Suprapubic skin (tissue), 4 donors: ENCODE data around the gene PDHX. TPM values are rescaled to one million over a fixed set of nuclear protein-coding genes. Genes with fewer than 3 reads are reported as not detected.
A peak's percentile ranks its signal among the peaks of the same experiment; 100 is the strongest.

Experiments used
- DNase-seq, 2 donors: peaks; one replicate each; pipeline ENCODE4 v3.0.0-alpha.2; 2019; ENCODE audit warnings: low spot score in 2 of 2
- H3K27ac ChIP-seq: fragments of 200-600 bp; sonication (generic); one replicate; pipeline ENCODE4 v1.5.1; 2019
- H3K27me3 ChIP-seq: fragments of 200-600 bp; sonication (generic); one replicate; pipeline ENCODE4 v1.5.1; 2019
- H3K36me3 ChIP-seq: fragments of 200-600 bp; sonication (generic); one replicate; pipeline ENCODE4 v1.5.1; 2019
- H3K4me1 ChIP-seq: fragments of 200-600 bp; sonication (generic); one replicate; pipeline ENCODE4 v1.5.1; 2019
- H3K4me3 ChIP-seq: fragments of 200-600 bp; sonication (generic); one replicate; pipeline ENCODE4 v1.5.1; 2019; ENCODE audit warnings: mild to moderate bottlenecking
- H3K9me3 ChIP-seq: fragments of 200-600 bp; sonication (generic); one replicate; pipeline ENCODE4 v1.5.1; 2019
- EP300 ChIP-seq: sonication (generic); formaldehyde crosslinking; IDR thresholded peaks from one replicate; pipeline ENCODE4 v1.6.1; 2017; ENCODE audit warnings: antibody characterized with exemption
- POLR2A ChIP-seq, 2 donors: fragments of 450-650 bp; IDR thresholded peaks; one replicate each; pipeline ENCODE4 v1.6.1; 2017; ENCODE audit warnings: antibody characterized with exemption in 2 of 2, mild to moderate bottlenecking in 2 of 2, moderate library complexity in 2 of 2
- POLR2AphosphoS5 ChIP-seq, 3 donors: sonication (generic); formaldehyde crosslinking; IDR thresholded peaks; one replicate each; pipeline ENCODE4 v1.6.1; 2017; ENCODE audit warnings: antibody characterized with exemption in 3 of 3
- WGBS: methylation state at CpG from one replicate; pipeline ENCODE4 v1.1.5; 2018; 5-methylcytosine and 5-hydroxymethylcytosine counted together
- total RNA-seq, 4 donors: library from RNA; depleted of rRNA; stranded (reverse); fragments of >200 nt; gene quantifications; one replicate each; pipeline ENCODE4 v1.1.0, GENCODE V29; 2016
- TF ChIP-seq, protein P1 (sequence below), 2 donors: fragments of 200-600 bp in 1 of 2; fragments of 450-650 bp in 1 of 2; sonication (generic) in 1 of 2; IDR thresholded peaks; one replicate each; pipeline ENCODE4 v1.5.1; 2016 to 2019; ENCODE audit warnings: antibody characterized with exemption in 2 of 2, mild to moderate bottlenecking in 1 of 2, moderate library complexity in 1 of 2

The PDHX gene
- total RNA-seq, 4 donors from 2014 or later = 19.7 to 37.7 (median 23.8) TPM

DNA sequence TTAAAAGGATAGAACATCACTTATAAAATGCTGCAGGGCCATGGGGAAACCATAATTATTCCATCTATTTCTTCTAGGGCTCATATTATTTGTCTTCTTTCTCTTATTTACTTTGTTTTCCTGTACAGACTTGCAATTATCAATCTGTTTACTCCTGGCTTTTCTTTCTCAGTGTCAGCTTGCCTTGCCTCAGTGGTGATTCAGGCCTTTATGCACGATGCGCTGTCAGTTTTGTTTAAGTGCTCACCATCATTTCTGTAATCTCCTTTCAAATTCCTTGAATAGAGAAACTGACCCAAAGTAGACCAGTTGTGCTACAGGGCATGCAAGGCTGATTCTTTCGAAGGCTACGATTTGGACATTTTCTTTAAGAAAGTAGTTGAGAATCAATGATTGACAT lies 4.7 kb downstream of the PDHX start:
- Histone ChIP-seq H3K27me3 (no peaks in the 10 kb centered on the region), H3K4me1 (peaks cover 24% of the 10 kb centered on the region), H3K36me3 (peaks cover 4% of the 10 kb centered on the region), H3K4me3 (no peak overlapping the region), H3K27ac (no peak overlapping the region), H3K9me3 (no peaks in the 10 kb centered on the region)
- 94% methylated on average over 4 of the region's 4 CpGs for WGBS
- TF ChIP-seq POLR2A (IDR thresholded peaks at IDR 0.05) (no peak), POLR2AphosphoS5 (IDR thresholded peaks at IDR 0.05) (no peak), EP300 (no peak)
- TF ChIP-seq, protein P1, sequence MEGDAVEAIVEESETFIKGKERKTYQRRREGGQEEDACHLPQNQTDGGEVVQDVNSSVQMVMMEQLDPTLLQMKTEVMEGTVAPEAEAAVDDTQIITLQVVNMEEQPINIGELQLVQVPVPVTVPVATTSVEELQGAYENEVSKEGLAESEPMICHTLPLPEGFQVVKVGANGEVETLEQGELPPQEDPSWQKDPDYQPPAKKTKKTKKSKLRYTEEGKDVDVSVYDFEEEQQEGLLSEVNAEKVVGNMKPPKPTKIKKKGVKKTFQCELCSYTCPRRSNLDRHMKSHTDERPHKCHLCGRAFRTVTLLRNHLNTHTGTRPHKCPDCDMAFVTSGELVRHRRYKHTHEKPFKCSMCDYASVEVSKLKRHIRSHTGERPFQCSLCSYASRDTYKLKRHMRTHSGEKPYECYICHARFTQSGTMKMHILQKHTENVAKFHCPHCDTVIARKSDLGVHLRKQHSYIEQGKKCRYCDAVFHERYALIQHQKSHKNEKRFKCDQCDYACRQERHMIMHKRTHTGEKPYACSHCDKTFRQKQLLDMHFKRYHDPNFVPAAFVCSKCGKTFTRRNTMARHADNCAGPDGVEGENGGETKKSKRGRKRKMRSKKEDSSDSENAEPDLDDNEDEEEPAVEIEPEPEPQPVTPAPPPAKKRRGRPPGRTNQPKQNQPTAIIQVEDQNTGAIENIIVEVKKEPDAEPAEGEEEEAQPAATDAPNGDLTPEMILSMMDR (IDR thresholded peaks at IDR 0.05) = no peak
- no peak for DNase-seq

GRCh38 chr11:34924714-34925113 lies 8.3 kb downstream of the PDHX start:
- H3K27ac ChIP-seq = no peak overlapping the region

DNA sequence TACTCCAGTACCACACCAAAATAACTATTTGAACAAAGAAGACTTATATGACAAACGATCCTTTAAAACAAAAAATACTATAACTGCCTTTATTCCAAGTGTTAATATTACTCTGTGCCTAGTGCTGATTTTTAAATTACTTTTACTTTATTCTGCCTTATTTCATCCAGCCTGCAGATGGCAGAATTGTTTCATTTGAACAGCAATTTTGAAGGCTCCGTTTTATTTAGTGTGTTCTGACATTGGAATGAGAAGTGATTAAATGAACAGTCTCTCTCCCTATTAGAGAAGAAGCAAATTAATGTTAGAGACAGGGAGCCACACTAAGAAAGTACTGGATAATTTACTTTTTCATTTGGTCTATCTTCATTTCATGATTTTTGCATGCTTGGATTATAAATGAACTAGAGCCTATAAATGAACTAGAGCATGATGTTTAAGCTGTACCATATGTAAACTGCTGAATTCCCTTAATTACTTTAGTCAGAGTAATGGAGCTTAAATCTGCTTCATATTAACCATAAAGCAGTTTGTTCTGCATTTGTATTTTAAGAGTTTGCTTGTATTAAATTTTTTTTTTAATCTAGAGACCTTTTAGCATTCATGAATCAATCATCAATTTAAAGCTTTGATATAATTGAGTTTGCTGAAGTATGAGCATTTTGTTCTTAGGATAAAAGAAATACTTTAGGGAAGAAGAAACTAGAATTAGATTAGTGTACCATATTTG lies 9.8 kb downstream of the PDHX start:
- TF ChIP-seq POLR2A (IDR thresholded peaks at IDR 0.05) (no peak), EP300 (no peak), POLR2AphosphoS5 (IDR thresholded peaks at IDR 0.05) (no peak)
- TF ChIP-seq, protein P1 (IDR thresholded peaks at IDR 0.05) = peak; percentile 62 to 69
- H3K4me1 ChIP-seq = peaks cover 18% of the 10 kb centered on the region
- H3K27ac ChIP-seq = no peak overlapping the region
- 6% methylated on average over 2 of the region's 2 CpGs for WGBS
- no peaks in the 10 kb centered on the region for H3K27me3 ChIP-seq
- no peak for DNase-seq
- H3K9me3 ChIP-seq = no peaks in the 10 kb centered on the region
- no peak overlapping the region for H3K4me3 ChIP-seq
- H3K36me3 ChIP-seq = no peaks in the 10 kb centered on the region

More at GRCh38 chr11:34924714-34925113, 8.3 kb downstream of the PDHX start:
- no peak for DNase-seq
- Histone ChIP-seq H3K9me3 (no peaks in the 10 kb centered on the region), H3K4me3 (no peak overlapping the region), H3K4me1 (peaks cover 18% of the 10 kb centered on the region), H3K36me3 (peaks cover 4% of the 10 kb centered on the region), H3K27me3 (no peaks in the 10 kb centered on the region)
- TF ChIP-seq POLR2A (IDR thresholded peaks at IDR 0.05) (no peak), EP300 (no peak), POLR2AphosphoS5 (IDR thresholded peaks at IDR 0.05) (no peak)
- TF ChIP-seq, protein P1 (IDR thresholded peaks at IDR 0.05) = no peak
- 56% methylated on average over 3 of the region's 3 CpGs for WGBS

DNA sequence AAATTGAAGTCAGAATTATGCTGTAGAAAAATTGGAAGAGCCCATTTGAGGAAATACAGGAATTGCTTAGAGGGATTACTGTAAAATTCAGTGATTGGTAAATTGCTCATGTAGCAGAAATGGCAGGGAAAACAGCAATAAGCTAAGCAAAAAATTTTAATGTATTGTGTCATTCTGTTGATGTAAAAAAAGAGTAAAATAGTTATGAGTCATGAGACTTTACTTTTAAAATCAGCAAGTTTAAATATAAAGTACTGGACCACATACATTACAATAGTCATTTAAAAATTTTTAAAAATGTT lies 10.4 kb downstream of the PDHX start:
- Histone ChIP-seq H3K4me1 (peaks cover 18% of the 10 kb centered on the region), H3K9me3 (no peaks in the 10 kb centered on the region), H3K36me3 (no peaks in the 10 kb centered on the region), H3K27ac (no peak overlapping the region), H3K27me3 (no peaks in the 10 kb centered on the region), H3K4me3 (no peak overlapping the region)
- no peak for TF ChIP-seq POLR2AphosphoS5 (IDR thresholded peaks at IDR 0.05)
- no peak for TF ChIP-seq POLR2A (IDR thresholded peaks at IDR 0.05)
- TF ChIP-seq EP300 = no peak
- TF ChIP-seq, protein P1 (IDR thresholded peaks at IDR 0.05) = no peak
- no peak for DNase-seq

DNA sequence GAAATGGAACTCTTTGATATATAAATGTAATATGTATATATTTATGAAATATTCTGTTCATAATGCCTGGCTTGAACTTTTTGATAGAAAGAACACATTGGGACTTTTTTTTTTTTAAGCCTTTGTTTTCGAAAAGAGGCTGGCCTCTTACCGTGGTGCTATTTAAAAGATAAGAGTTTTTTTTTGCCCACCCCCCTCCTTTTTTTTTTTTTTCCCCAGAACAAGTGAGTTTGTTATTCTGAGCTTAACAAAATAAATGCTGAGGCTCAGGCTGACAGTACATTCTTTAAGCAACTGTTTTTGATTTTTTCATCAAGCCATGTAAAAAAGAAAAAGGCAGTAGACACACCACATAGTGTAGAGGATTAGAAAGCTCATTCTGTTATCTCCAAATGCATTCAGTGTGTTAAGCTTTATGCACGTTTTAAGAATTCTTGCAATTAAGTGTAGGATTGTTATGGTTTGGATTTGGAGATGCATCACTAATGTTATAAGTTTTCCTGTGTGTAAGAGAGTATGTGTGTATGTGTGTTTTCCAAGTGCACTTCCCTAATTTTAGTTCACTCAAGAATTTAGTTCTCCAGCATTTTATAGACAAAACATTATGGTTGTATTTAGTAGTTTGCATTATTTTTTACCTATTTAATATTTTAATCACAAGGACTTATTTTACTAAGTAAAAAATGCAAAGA lies 12.0 kb downstream of the PDHX start:
- Histone ChIP-seq H3K27me3 (no peaks in the 10 kb centered on the region), H3K4me3 (no peak overlapping the region), H3K27ac (no peak overlapping the region), H3K4me1 (peaks cover 18% of the 10 kb centered on the region), H3K9me3 (no peaks in the 10 kb centered on the region), H3K36me3 (peaks cover 13% of the 10 kb centered on the region)
- DNase-seq = no peak
- no peak for TF ChIP-seq EP300
- TF ChIP-seq POLR2A (IDR thresholded peaks at IDR 0.05) = no peak
- TF ChIP-seq, protein P1 (IDR thresholded peaks at IDR 0.05) = no peak
- no peak for TF ChIP-seq POLR2AphosphoS5 (IDR thresholded peaks at IDR 0.05)
- 86% methylated on average over 3 of the region's 3 CpGs for WGBS
